NCI-H2107 treated with DMSO at 0.1 percent for 48 hours (cell line): ENCODE results near the gene ZNF516.

Experiments used
- DNase-seq: peaks from one replicate; lab custom pipeline; 2025; ENCODE audit not compliant: unreplicated experiment; lab: John Stamatoyannopoulos, UW

The ZNF516 gene

DNA sequence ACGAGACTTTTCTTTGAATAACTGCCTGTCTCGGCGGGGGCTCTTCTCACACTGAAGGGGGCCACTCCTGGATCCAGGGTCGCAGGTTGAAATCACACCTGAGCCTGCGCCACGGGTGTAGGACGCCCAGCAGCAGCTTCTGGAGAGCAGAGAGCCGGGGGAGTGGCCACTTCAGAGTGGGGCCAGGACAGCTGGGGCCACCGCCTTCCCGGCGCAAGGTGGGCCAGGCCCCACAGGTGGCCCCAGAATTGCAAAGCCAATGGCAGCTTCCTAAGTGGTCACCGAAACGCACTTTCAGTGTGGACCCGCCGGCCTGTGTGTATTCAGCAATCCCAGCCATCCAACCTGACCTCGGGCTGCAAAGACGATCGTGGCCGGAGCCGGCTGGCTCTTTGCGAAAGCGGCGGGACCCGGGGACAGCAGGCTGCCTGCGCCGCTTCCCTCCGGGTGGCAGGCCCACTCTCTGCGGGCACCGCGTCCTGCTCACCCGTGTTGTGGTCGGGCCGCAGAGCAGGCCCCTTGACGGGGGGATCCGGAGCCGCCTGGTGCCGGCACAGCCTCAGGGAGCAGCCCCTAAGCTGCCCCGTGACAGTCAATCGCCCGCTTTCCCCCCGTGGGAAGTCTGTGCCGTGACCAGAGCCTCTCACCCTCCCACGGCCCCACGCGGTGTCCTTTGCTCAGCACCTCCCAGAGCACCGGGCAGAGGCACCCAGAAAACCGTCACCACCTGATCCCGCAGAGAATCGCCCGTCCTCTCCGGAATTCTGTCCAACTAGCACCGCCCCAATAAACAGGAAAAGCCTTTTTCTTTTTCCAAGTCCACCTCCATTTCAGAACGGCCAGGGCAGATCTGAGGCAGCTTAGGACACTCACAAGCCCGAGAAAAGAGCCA lies 144.7 kb downstream of the ZNF516 start:
- no peak for DNase-seq

- DNase-seq: peak; percentile 81
Measured at GRCh38 chr18:76349067-76349715, 145.9 kb downstream of the ZNF516 start.

GRCh38 chr18:76348267-76349066 lies 146.6 kb downstream of the ZNF516 start:
- DNase-seq: no peak

DNA sequence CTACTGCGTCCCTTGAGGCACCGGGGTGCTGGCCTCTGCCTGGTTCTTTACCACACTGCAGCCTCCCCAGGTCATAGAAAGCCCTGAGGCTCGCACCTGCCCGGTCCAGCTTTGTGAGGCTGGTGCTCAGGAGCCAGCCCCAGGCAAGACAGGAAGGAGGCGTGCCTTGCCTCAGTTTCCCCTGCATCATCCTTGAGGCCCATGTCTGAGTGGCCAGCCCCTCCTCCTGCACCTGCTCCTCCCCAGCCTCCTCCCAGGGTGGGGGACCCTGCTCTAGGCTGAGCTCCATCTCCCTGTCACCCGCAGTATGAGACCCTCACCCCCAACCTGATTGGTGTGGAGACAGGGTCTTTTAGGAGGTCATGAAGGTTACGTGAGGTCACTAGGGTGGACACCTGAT lies 147.7 kb downstream of the ZNF516 start:
- no peak for DNase-seq

DNA sequence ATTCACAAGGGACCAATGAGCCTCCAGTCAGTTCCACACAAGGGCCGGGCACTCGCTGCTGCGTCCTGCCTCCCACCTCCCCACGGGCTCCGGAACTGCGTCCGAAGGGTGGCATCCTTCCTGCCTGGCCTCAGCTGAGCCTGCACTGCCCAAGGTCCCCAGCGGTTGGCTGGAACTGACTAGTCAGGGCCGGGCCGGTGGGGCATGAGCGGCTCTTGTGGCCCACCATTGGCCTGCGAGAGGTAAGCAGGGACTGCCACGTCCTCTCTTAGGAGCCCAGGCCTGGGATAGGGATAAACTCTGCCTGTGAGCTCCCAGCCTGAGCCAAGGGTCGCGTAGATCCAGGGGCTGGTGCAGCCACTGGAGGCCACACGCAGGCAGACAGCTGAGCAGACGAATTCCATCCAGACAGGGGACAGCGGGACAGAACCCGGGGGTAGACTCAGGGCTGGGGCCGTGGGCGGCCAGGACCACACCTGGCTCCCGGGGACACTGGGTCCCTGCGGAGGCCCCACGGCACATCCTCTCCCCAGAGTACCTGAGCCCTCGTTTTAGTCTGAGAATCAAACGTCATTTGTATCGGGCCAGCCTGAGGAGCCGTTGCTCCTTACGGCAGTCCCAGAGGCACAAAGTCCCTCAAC lies 148.4 kb downstream of the ZNF516 start:
- DNase-seq: no peak

DNA sequence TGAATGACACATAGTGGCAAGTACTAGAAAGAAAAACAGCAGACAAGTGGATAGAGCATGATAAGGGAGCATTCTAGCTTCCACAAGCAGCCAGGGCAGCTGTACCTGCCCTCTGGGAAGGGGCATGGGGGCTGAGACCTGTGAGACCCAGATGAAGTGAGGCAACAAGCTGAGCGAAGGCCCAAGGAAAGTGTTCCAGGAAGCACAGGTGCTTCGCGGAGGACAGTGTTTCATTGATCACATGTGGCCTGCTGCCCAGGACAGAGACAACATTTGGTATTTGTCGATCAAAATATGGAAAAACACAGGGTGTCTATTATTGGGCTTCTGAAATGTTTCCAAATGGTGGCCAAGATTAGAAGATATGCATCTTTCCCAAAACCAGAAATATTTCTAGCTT lies 149.1 kb downstream of the ZNF516 start:
- no peak for DNase-seq

DNA sequence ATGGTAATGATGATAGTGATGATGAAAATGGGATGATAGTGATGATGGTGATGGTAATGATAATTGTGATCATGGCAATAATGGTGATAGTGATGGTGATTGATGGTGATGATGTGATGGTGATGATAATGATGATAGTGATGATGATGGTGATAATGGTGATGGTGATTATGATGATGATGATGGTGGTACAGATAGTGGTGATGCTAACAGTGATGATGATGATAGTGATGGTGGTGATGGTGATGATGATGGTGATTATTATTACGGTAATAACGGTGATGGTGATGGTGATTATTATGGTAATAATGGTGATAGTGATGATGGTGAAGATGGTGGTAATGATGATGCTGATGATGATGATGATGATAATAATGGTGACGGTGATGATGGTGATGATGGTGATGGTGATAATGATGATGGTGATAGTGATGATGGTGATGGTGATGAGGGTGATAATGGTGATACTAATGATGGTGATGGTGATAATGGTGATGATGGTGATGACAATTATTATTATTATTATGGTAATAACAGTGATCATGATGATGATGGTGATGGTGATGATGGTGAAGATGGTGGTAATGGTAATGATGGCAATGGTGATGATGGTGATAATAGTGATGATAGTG lies 151.0 kb downstream of the ZNF516 start:
- no peak for DNase-seq

GRCh38 chr18:76340410-76340809 lies 154.6 kb downstream of the ZNF516 start:
- DNase-seq: no peak

- no peak for DNase-seq
Measured at GRCh38 chr18:76339246-76339620, 155.8 kb downstream of the ZNF516 start.

DNA sequence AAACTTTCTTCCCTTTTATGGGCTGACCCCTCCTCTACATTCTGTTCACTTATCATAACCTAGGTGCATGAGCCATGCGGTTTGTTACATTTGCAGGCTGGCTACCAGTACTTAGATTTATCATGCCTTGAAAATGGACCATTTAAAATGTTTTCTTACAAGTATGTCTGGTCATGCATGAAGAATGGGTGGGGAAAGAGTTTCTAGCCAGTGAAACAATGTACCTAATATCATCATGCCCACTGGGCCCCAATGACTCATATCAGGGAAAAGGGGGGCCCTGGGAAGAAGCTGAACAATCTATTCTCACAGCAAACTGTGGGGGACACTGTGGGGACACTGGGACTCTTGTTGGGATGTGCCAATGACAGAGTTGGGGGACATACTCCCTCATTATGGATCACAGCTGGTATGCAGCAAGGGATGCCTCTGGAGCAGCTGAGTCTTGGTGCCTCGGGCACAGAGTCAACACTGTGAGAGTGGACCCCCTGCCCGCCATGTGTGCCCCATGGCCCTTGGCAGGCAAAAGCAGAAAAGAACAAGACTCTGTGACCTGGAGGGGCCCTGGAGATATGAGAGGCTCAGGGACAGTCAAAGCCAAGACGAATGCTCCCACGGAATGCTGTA lies 156.3 kb downstream of the ZNF516 start:
- no peak for DNase-seq

DNA sequence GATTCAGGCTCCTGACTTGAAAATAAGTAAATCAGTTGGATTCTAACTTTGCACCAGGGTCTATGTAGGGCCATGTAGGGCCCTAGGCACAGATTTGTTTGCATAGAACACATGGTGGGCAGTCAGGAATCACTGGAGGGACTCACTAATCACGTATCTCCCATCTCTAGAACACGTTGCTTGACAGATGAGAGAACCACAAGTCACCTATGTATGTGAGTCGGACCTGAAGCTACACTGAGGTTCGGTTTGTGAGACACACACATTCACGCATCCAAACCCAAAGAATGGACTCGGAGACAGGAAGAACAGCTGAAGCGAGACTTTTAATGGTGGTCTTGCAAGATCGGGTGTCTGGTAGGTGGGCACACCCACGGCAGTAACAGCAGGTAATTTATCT lies 157.0 kb downstream of the ZNF516 start:
- no peak for DNase-seq

DNA sequence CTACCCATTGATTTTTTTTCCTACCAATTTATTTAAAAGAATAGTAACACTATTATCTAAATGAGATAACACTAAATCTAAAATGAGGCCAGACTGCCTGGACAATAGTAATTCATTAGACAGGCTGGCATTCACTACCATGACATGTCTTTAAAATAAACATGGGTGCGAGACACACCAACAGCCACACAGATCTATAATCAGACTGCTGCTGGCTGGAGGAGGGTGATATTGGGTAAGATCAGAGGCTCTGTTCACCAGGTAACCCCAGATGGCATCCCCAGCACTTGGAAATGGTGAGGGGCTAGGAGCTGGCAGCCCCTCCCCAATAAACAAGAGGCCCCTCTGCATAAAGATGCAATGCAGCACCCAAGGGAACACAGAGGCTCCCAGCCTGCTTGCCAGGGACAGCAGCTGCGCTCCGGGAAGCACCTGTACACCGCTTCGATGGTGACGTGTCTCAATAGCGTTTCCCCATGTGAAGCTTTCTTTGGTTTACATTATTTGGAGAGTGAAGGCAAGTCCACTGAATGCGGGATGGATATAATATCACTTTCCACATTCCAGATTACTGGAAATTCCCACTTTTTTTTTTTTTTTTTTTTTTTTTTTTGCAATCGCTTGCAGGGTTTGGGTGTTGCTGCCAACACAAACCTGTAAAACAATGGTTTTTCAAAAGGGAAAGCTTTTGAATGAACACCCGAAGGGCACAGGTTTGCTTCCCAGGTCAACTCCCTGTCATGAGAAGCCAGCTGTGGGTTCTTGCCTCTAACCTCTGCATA lies 159.0 kb downstream of the ZNF516 start:
- DNase-seq: peak; percentile 83

DNA sequence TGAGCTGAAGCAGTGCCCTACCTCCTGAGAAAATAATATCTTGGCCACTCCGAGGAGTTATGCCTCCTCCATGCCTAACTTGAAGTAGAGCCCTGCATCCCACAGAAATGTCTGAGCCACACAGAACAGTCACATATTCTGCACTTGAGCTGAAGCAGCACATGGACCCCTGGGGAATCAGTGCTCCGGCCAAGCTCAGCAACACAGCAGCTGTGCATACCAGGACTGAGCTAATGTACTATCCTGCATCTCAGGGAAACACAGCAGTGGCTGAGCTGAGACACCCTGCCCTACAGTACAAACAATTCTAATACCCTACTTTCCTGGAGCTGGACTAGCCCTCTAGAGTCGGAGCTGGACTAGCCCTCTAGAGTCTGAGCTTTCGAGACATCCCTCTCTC lies 166.9 kb downstream of the ZNF516 start:
- no peak for DNase-seq

- DNase-seq: no peak
Measured at GRCh38 chr18:76323891-76324290, 171.2 kb downstream of the ZNF516 start.

DNA sequence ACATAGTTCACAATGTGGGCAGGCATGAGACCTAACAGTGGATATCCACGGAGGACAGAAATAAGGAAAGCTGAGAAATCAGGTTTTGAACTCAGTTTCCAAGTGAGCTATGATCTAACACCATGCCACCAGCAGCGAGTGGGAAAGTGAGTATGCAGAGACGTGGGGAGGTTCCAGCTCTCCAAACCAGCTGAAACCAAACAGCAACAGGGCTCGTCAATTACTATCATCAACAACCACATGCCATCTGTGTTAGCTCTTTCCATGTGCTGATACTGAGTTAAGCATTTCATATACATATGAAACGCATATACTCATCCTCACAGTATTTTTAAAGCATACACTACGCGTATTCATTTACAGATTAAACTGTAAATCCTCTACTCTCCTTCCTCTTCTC lies 172.4 kb downstream of the ZNF516 start:
- DNase-seq: no peak

GRCh38 chr18:76319366-76319765 lies 175.7 kb downstream of the ZNF516 start:
- DNase-seq: no peak

DNA sequence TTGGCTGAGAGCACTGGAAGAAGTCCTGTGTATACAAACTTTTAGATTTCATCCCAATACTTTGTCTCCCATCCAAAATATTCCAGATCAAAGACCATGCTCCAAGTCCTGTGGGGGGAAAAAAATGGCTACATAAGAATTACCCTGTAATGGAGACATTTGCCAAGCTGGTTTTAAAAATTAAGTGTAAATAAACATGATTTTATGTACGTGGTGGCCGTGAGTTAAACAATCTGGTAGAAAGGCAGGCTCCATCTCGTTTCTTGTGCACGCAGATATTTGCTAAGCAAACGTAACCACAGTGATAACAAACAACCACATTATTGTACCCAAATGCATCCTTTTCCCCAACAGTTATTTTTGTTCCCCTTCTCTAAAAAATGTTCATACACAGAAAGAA lies 176.4 kb downstream of the ZNF516 start:
- DNase-seq: no peak

DNA sequence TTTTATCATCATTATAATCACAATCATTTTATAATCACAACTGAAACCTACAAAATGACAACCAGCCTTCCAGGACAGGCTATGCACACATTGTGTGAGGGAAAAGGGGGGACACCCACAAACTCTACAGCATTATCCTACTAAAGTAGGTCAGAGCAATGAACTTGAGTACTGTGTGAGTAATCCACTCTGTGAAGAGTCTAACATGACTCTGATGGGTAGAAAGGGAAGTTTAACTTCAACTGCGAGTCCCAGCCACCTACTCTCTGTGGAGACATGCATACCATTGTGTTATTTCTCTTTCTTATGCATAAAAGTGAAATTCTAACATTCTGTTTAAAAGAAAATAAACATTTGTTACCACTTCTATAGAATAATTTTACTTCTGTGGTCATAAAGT lies 177.9 kb downstream of the ZNF516 start:
- no peak for DNase-seq

DNA sequence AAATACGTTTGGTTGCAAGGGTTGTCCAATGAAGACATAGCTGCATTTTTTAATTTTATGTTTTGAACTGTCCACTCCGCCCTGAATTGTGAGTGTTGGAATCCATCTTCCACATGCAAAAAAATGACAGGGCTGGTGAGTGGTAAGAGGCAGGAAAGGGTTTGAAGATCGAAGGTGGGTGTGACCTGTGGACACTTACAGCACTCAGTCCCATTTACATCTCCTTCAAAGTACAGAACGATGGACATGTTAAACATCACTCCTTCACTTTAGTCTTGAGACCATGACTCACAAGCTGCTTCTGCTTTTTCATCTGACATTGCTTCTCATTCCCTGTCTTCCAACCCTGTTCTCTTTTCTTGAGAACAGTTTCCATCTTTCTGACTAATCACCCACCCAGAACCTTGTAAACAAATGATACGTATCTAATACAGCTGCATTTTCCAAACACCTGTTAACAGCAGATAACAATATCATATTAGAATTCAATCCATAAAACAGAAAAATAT lies 179.3 kb downstream of the ZNF516 start:
- no peak for DNase-seq
